MM.1S (cell line): ENCODE data around the gene RCN2.

Experiments used
- CTCF ChIP-seq: fragments of 300-600 bp; sonication (generic); IDR thresholded peaks from 2 replicates; pipeline ENCODE4 v1.5.1; 2016; ENCODE audit warnings: antibody characterized with exemption, low read length, mixed read lengths
- EZH2 ChIP-seq: fragments of 300-600 bp; sonication (generic); optimal IDR thresholded peaks from 2 replicates; pipeline ENCODE3; 2017; ENCODE audit warnings: low read depth, mild to moderate bottlenecking, antibody characterized with exemption, low read length, mixed read lengths
- EZH2phosphoT487 ChIP-seq: fragments of 300-600 bp; sonication (generic); IDR thresholded peaks from 2 replicates; pipeline ENCODE4 v1.6.1; 2018; ENCODE audit warnings: antibody characterized with exemption, low read length

- TF ChIP-seq CTCF, result no peak
- TF ChIP-seq EZH2, result no peak
- TF ChIP-seq EZH2phosphoT487, result no peak
These were observed 59.5 kb downstream of the RCN2 start for GRCh38 chr15:76991048-76991447.
